ENCODE measurements around the gene ABI3BP. TPM values are rescaled to one million over a fixed set of nuclear protein-coding genes. Genes with fewer than 3 reads are reported as not detected.
A peak's percentile ranks its signal among the peaks of the same experiment; 100 is the strongest.

ABI3BP gene
- total RNA-seq, 1 experiment from 2014 or later, result 0.74 TPM

DNA sequence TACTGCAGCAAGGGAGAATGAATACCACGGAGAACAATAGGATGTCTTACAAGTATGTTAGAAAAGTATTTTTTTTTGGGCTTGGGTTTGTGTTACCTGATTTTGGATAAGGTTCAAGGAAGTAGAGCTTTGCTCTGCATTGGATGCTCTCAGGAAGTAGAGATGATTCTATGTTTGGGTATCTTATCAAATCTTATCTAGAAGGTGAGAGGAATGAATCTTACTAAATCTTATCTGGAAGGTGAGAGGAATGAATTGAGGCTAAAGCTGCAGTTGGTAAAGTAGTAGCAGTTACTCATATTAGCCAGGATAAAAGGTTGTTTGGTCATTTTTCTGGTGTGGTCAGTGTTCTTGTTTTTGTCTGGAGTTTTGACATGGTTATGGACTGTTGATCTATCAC is 266.5 kb downstream of the ABI3BP start:
- DNase-seq (ENCODE audit: low spot score), result no peak
- Mint-ChIP-seq H3K4me1 (peaks cover 8% of the 10 kb centered on the region), H3K4me3 (no peak overlapping the region), H3K27ac (peak overlapping the region; percentile 63), H3K9me3 (no peaks in the 10 kb centered on the region), H3K27me3 (ENCODE audit: low read depth) (no peaks in the 10 kb centered on the region), H3K36me3 (peaks cover 41% of the 10 kb centered on the region)
- ChIA-PET POLR2A (interaction anchor here (1.5 kb wide), 1 partner anchor 18 kb away, joined by 3 read pairs; no protein-coding TSS in a partner anchor), CTCF (no interaction called here)
- no peak for ATAC-seq
- no peak for TF ChIP-seq GTF2I (CRISPR knock-in tag; conservative IDR thresholded peaks at IDR 0.05)
- no peak for TF ChIP-seq ESRRA (CRISPR knock-in tag; IDR thresholded peaks at IDR 0.05; ENCODE audit: borderline replicate concordance)
- no peak for TF ChIP-seq EMX1 (CRISPR knock-in tag; IDR thresholded peaks at IDR 0.05)
- TF ChIP-seq TCF7 (CRISPR knock-in tag; IDR thresholded peaks at IDR 0.05; ENCODE audit: low read depth), result no peak
- TF ChIP-seq JAZF1 (CRISPR knock-in tag; IDR thresholded peaks at IDR 0.05), result no peak
- TF ChIP-seq GRHL2 (CRISPR knock-in tag; IDR thresholded peaks at IDR 0.05; ENCODE audit: insufficient replicate concordance, severe bottlenecking), result no peak
- TF ChIP-seq, protein P1, sequence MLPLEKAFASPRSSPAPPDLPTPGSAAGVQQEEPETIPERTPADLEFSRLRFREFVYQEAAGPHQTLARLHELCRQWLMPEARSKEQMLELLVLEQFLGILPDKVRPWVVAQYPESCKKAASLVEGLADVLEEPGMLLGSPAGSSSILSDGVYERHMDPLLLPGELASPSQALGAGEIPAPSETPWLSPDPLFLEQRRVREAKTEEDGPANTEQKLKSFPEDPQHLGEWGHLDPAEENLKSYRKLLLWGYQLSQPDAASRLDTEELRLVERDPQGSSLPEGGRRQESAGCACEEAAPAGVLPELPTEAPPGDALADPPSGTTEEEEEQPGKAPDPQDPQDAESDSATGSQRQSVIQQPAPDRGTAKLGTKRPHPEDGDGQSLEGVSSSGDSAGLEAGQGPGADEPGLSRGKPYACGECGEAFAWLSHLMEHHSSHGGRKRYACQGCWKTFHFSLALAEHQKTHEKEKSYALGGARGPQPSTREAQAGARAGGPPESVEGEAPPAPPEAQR (CRISPR knock-in tag; IDR thresholded peaks at IDR 0.05), result no peak
- TF ChIP-seq NR3C1 (CRISPR knock-in tag; conservative IDR thresholded peaks at IDR 0.05; ENCODE audit: low read depth), result no peak
- no peak for TF ChIP-seq GABPB1 (CRISPR knock-in tag; IDR thresholded peaks at IDR 0.05)
- TF ChIP-seq, protein P2, sequence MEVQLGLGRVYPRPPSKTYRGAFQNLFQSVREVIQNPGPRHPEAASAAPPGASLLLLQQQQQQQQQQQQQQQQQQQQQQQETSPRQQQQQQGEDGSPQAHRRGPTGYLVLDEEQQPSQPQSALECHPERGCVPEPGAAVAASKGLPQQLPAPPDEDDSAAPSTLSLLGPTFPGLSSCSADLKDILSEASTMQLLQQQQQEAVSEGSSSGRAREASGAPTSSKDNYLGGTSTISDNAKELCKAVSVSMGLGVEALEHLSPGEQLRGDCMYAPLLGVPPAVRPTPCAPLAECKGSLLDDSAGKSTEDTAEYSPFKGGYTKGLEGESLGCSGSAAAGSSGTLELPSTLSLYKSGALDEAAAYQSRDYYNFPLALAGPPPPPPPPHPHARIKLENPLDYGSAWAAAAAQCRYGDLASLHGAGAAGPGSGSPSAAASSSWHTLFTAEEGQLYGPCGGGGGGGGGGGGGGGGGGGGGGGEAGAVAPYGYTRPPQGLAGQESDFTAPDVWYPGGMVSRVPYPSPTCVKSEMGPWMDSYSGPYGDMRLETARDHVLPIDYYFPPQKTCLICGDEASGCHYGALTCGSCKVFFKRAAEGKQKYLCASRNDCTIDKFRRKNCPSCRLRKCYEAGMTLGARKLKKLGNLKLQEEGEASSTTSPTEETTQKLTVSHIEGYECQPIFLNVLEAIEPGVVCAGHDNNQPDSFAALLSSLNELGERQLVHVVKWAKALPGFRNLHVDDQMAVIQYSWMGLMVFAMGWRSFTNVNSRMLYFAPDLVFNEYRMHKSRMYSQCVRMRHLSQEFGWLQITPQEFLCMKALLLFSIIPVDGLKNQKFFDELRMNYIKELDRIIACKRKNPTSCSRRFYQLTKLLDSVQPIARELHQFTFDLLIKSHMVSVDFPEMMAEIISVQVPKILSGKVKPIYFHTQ (CRISPR knock-in tag; IDR thresholded peaks at IDR 0.05), result no peak
- TF ChIP-seq FOXJ3 (CRISPR knock-in tag; IDR thresholded peaks at IDR 0.05; ENCODE audit: borderline replicate concordance), result no peak
- TF ChIP-seq CREB1 (CRISPR knock-in tag; IDR thresholded peaks at IDR 0.05), result no peak
- no peak for TF ChIP-seq KAT7 (CRISPR knock-in tag; IDR thresholded peaks at IDR 0.05; ENCODE audit: borderline replicate concordance)
- TF ChIP-seq, protein P3, sequence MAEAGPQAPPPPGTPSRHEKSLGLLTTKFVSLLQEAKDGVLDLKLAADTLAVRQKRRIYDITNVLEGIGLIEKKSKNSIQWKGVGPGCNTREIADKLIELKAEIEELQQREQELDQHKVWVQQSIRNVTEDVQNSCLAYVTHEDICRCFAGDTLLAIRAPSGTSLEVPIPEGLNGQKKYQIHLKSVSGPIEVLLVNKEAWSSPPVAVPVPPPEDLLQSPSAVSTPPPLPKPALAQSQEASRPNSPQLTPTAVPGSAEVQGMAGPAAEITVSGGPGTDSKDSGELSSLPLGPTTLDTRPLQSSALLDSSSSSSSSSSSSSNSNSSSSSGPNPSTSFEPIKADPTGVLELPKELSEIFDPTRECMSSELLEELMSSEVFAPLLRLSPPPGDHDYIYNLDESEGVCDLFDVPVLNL (CRISPR knock-in tag; IDR thresholded peaks at IDR 0.05; ENCODE audit: borderline replicate concordance, low read depth), result no peak
- TF ChIP-seq, protein P4, sequence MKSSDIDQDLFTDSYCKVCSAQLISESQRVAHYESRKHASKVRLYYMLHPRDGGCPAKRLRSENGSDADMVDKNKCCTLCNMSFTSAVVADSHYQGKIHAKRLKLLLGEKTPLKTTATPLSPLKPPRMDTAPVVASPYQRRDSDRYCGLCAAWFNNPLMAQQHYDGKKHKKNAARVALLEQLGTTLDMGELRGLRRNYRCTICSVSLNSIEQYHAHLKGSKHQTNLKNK (CRISPR knock-in tag; IDR thresholded peaks at IDR 0.05), result no peak
- TF ChIP-seq FOXK1 (CRISPR knock-in tag; IDR thresholded peaks at IDR 0.05), result no peak
- no peak for TF ChIP-seq HMGA2 (CRISPR knock-in tag; IDR thresholded peaks at IDR 0.05)
- TF ChIP-seq, protein P5, sequence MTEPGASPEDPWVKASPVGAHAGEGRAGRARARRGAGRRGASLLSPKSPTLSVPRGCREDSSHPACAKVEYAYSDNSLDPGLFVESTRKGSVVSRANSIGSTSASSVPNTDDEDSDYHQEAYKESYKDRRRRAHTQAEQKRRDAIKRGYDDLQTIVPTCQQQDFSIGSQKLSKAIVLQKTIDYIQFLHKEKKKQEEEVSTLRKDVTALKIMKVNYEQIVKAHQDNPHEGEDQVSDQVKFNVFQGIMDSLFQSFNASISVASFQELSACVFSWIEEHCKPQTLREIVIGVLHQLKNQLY (CRISPR knock-in tag; IDR thresholded peaks at IDR 0.05), result no peak
- no peak for TF ChIP-seq PRRX2 (CRISPR knock-in tag; IDR thresholded peaks at IDR 0.05)

DNA sequence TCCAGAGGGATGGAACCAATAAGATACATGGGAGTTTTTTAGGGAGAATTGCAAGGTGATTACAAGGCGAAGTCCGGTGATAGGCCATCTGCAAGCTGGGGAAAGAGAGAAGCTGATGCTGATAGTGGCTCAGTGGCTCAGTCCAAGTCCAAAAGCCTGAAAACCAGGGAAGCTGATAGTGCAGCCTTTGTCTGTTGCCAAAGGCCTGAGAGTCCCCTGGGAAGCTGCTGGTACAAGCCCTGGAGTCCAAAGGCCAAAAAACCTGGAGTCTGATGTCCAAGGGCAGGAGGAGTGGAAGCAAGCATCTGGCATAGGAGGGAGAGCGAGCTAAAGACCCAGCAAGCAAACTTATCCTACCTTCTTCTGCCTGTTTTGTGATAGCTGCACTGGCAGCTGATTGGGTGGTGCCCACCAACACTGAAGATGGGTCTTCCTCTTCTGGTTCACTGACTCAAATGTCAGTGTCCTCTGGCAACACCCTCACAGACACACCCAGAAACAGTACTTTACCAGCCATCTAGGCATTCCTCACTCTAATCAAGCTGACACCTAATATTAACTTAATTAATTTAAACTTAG is 267.2 kb downstream of the ABI3BP start:
- Mint-ChIP-seq H3K4me1 (peaks cover 8% of the 10 kb centered on the region), H3K27ac (no peak overlapping the region), H3K9me3 (no peaks in the 10 kb centered on the region), H3K27me3 (ENCODE audit: low read depth) (no peaks in the 10 kb centered on the region), H3K36me3 (peaks cover 47% of the 10 kb centered on the region), H3K4me3 (no peak overlapping the region)
- ChIA-PET POLR2A (interaction anchor here (1.5 kb wide), 1 partner anchor 17 kb away, joined by 3 read pairs; no protein-coding TSS in a partner anchor), CTCF (no interaction called here)
- ATAC-seq (no peak), DNase-seq (ENCODE audit: low spot score) (no peak)
- TF ChIP-seq, protein P6, sequence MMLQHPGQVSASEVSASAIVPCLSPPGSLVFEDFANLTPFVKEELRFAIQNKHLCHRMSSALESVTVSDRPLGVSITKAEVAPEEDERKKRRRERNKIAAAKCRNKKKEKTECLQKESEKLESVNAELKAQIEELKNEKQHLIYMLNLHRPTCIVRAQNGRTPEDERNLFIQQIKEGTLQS (CRISPR knock-in tag; conservative IDR thresholded peaks at IDR 0.05), result no peak
